Retinal pigment epithelial cell (primary cell): ENCODE measurements around the gene XPO4.
"Not testable (repeated sequence)": the region's sequence is repeated elsewhere in the genome, so short reads cannot be mapped to it uniquely, and the experiment has no call there.

Source experiments
- DNase-seq: peaks from one replicate; pipeline ENCODE4 v3.0.0-alpha.2; 2010; ENCODE audit warnings: low read depth
- H3K4me3 ChIP-seq: 2 replicates; pipeline ENCODE4 v1.5.1; 2011; ENCODE audit warnings: mild to moderate bottlenecking, low read length, control low read depth, moderate library complexity
- TF ChIP-seq, protein P1 (sequence below): conservative IDR thresholded peaks from 2 replicates; pipeline ENCODE4 v1.5.1; 2011; ENCODE audit warnings: low read depth, low read length, control low read depth, inconsistent platforms

XPO4 gene

DNA sequence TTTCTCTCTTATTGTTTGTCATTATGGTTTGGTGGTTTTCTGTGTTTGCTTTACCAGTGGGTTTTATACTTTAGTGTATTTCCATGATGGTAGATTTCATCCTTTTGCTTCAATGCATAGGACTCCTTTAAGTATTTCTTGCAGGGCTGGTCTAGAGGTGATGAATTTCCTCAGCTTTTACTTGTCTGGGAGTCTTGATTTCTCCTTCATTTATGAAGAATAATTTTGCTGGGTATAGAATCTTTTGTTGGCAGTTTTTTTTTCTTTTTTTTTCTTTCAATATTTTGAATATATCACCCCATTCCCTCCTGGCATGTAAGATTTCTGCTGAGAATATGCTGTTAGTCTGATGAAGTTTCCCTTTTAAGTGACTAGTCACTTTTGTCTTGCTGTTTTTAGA, 148.5 kb downstream of the XPO4 start:
- TF ChIP-seq, protein P1, sequence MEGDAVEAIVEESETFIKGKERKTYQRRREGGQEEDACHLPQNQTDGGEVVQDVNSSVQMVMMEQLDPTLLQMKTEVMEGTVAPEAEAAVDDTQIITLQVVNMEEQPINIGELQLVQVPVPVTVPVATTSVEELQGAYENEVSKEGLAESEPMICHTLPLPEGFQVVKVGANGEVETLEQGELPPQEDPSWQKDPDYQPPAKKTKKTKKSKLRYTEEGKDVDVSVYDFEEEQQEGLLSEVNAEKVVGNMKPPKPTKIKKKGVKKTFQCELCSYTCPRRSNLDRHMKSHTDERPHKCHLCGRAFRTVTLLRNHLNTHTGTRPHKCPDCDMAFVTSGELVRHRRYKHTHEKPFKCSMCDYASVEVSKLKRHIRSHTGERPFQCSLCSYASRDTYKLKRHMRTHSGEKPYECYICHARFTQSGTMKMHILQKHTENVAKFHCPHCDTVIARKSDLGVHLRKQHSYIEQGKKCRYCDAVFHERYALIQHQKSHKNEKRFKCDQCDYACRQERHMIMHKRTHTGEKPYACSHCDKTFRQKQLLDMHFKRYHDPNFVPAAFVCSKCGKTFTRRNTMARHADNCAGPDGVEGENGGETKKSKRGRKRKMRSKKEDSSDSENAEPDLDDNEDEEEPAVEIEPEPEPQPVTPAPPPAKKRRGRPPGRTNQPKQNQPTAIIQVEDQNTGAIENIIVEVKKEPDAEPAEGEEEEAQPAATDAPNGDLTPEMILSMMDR: no peak
- H3K4me3 ChIP-seq: no peak overlapping the region
- no peak for DNase-seq

DNA sequence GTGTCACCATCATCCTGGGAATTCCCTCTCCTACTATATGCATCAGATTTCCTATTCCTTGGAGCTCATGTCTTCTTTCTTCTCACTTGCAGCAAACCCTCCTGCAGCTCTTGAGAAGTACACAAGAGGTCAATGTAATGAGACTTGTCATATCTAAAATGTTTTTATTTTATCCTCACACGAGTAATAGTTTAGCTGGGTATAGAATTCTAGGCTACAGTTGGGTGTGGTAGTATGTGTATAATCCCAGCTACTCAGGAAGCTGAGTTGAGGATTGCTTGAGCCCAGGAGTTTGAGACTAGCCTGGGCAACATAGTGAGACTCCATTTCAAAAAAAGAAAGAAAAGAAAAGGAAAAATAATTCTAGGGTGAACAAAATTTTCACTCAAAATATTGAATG, 153.2 kb downstream of the XPO4 start:
- no peak overlapping the region for H3K4me3 ChIP-seq
- no peak for DNase-seq
- TF ChIP-seq, protein P1: no peak

DNA sequence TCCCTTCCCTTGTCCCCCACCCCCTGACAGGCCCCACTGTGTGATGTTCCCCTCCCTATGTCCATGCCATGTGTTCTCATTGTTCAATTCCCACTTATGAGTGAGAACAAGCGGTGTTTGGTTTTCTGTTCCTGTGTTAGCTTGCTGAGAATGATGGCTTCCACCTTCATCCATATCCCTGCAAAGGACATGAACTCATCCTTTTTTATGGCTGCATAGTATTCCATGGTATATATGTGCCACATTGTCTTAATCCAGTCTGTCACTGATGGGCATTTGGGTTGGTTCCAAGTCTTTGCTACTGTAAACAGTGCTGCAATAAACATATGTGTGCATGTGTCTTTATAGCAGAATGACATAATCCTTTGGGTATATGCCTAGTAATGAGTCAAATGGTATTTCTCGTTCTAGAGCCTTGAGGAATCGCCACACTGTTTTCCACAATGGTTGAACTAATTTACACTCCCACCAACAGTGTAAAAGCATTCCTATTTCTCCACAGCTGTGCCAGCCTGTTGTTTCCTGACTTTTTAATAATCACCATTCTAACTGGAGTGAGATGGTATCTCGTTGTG, 158.6 kb downstream of the XPO4 start:
- H3K4me3 ChIP-seq, DNase-seq: not testable (repeated sequence)

DNA sequence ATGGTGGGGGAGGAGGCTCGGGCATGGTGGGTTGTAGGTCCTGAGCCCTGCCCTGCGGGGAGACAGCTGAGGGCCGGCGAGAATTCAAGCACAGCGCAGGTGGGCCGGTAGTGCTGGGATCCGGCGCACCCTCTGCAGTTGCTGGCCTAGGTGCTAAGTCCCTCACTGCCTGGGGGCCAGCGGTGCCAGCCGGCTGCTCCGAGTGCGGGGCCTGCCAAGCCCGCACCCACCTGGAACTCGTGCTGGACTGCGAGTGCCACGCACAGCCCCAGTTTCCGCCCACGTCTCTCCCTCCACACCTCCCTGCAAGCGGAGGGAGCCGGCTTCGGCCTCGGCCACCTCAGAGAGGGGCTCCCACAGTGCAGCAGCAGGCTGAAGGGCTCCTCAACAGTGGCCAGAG, 162.5 kb downstream of the XPO4 start:
- no peak overlapping the region for H3K4me3 ChIP-seq
- TF ChIP-seq, protein P1: no peak
- no peak for DNase-seq

DNA sequence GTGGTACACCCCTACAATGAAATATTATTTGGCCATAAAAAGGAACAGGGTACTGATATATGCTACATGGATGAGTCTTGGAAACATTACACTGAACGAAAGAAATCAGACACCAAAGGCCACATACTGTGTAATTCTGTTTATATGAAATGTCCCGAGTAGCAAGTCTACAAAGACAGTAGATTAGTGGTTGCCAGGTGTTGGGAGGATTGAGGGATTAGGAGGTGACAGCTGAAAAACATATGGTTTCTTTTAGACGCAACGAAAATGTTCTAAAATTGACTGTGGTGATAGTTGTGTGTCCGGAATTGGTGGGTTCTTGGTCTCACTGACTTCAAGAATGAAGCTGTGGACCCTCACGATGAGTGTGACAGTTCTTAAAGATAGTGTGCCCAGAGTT, 163.9 kb downstream of the XPO4 start:
- TF ChIP-seq, protein P1: no peak
- no peak for DNase-seq
- H3K4me3 ChIP-seq: no peak overlapping the region

DNA sequence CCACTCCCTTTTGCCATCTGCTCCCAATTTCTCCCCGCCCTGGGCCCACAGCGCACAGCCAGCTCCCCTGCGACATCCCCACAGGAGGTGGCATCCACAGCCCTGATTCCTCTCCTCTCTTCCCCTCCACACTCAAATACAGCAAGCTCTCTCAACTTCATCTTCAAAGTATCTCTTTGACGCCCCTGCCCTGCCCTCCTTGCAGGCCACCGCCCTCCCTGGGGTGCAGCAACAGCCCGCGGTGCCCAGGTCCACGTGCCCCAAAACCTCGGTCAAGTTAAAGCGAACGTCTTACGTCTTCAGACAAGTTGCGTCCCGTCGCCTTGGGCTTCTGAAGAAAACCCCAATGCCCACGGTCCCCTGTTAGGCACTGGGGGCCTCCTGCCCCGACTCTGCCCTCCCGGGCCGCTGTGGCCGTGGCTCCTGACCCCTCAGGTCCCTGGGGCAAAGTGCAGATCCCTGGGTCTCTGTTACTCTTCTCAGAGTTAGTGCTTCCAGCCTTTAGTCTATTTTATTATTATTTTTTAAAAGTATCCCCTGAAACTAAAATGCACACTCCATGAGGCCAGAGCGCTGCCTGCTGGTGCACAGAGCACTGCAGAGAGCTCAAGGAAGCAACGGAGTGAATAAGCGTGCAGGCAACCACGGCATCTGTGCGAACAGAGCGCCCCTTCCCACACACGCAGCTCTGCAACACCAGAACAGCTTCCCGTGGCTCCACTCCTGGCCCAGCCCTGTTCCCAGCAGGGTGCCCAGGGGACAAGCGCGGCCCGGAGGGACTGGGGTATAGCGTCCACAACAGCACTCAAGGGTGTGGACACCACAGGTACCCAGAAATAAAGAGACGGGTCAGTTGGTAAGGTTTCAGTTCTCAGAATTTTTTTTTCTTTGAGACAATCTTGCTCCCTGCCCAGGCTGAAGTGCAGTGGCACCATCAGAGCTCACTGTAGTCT, 172.6 kb downstream of the XPO4 start:
- no peak for DNase-seq
- TF ChIP-seq, protein P1: no peak
- no peak overlapping the region for H3K4me3 ChIP-seq

DNA sequence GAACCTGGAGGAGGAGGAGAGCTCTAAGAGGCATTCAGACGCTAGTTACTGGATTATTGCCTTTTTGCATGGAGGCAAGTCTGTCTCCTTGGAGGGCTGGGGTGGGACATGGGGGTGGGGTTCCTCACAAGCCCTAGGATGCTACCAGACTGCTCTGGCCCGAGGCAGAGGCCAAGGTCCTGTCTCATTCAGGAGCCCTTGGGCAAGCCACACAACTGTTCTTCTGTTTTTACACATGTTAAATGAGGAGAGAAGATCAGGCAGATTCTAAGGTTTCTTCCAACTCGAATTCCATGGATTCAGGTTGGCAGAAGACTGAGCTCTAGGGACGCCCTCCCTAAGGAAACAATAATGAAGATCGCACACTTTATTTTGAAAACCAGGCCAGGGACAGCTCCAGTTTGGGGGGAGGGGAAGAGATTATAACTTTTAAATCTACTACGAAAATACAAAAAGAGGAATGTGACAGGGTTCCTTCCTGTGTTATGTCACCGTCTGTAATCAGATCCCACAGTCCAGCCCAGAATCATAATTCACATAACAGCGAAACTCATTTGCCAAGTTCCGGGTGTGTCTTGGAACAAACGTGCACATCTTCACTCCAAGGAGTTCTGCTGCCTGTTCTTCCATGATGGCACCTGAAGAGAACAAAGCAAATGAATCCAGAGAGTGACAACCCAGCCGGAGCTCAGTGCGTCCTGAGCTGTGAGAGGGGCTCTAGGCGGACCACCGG, 173.8 kb downstream of the XPO4 start:
- TF ChIP-seq, protein P1: no peak
- no peak for DNase-seq
- no peak overlapping the region for H3K4me3 ChIP-seq
